CD4-positive, alpha-beta T cell treated with Interleukin-4 for 1 hour (primary cell): ENCODE data around the gene EMC6.
"Not testable (repeated sequence)": the region's sequence is repeated elsewhere in the genome, so short reads cannot be mapped to it uniquely, and the experiment has no call there.

Experiments
- DNase-seq, 2 donors: peaks; one replicate each; pipeline ENCODE4 v3.0.0-alpha.2; 2020 to 2022

The EMC6 gene

DNA sequence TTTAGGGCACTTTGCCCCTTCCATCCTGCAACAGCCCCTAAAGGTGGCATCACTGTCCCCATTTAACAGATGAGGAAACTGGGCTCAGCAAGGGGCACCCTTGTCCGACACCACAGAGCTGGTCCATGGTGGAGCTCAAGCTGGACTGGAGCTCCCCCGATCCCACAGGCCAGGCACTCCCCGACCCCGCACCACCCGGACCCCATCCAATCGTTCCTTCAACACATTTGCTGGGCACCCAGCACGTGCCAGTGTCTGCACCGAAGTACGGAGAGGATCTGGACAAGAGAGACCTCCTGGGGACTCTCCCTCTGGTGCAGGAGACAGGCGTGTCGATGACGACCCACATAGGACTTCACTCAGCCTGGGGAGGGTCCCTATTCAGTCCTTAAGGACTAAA lies 13.4 kb downstream of the EMC6 start:
- no peak for DNase-seq

- DNase-seq, result peak; percentile 64 to 67
Observed at GRCh38 chr17:3683054-3683511, 14.5 kb downstream of the EMC6 start.

DNA sequence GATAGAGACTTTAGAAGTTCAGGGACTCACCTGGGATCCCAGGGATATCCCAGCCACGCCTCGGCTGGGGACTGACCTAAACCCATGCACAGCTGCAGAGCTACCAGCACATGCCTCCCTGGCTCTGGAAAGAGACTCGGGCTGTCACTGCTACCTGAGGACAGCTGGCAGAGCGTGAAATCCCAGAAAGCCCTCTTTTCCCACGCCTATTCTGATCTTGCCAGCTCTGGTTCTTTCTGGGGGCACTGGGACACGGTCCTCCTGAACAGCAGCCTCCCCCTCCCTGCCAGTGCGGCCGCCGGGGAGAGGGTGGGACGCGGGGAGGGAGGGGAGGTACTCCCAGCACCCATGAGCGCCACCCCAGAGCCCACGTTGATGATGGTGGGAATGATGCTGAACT lies 16.6 kb downstream of the EMC6 start:
- DNase-seq, result no peak

- no peak for DNase-seq
Observed at GRCh38 chr17:3688027-3688553, 19.5 kb downstream of the EMC6 start.

GRCh38 chr17:3688852-3689261 lies 20.2 kb downstream of the EMC6 start:
- no peak for DNase-seq

DNA sequence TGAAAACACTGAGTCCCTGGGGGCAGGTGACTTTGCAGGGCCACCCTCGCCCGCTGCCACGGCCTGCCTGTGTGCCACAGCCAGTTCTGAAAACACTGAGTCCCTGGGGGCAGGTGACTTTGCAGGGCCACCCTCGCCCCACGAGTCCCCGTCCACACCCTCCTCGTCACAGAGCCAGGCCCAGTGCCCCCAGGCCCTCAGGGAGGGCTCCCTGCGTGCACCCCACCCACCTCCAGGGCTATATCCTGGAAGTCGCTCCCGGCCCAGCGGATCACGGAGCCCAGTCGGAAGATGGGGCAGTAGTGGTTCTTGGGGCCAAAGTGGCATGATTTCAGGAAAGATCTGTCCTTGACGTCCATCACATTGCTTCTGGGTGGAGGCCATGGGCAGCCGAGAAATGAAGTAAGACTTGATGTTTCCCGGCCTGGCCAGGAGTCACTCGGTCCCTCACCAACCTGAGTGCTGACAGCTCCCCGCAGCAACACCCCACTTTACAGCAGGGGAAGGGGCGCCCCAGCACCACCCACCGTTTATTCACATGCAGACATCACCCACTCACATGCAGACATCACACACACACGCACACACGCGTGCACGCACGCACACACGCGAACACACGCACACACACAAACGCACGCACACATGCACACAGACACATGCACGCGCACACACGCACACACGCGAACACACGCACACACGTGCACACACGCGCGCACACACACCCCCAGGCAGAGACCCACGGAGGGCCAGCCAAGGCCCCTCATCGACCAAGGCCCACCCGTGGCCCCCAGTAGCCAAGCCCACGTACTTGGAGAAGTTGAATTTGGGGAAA lies 20.9 kb downstream of the EMC6 start:
- DNase-seq, result no peak

GRCh38 chr17:3690094-3690715 lies 21.6 kb downstream of the EMC6 start:
- DNase-seq, result no peak

DNA sequence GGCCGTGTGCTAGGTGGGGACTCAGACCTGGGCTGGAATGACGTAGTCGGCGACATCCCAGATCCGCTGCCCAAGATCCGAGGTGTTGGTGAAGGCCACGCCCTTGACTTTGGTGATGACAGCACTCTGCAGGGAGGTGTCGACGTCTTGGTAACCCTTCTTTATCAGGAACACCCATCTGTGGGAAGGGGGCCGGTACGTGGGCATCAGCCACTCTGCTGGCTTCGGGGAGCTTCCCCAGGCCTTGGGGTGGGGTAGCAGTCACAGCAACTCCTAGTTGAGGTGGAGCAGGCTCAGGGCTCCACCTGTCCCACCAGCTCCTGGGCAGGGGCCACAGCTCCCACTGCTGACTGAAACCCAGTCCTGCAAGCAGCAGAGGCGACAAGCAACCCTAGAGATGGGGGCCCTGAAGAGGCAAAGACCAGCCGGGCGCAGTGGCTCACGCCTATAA lies 23.0 kb downstream of the EMC6 start:
- no peak for DNase-seq

GRCh38 chr17:3692346-3692745 lies 23.7 kb downstream of the EMC6 start:
- no peak for DNase-seq

GRCh38 chr17:3693141-3693540 lies 24.5 kb downstream of the EMC6 start:
- DNase-seq, result no peak

GRCh38 chr17:3693829-3694231 lies 25.2 kb downstream of the EMC6 start:
- peak; percentile 42 to 62 for DNase-seq

- DNase-seq, result no peak
Observed at GRCh38 chr17:3695129-3695722, 26.6 kb downstream of the EMC6 start.

- DNase-seq, result peak; percentile 53 to 62
Observed at GRCh38 chr17:3695723-3696411, 27.3 kb downstream of the EMC6 start, which contains the start of gene P2RX5. Gene P2RX5 (minus strand): TSS chr17:3696155. CDS start chr17:3696005, 150 bp downstream.

DNA sequence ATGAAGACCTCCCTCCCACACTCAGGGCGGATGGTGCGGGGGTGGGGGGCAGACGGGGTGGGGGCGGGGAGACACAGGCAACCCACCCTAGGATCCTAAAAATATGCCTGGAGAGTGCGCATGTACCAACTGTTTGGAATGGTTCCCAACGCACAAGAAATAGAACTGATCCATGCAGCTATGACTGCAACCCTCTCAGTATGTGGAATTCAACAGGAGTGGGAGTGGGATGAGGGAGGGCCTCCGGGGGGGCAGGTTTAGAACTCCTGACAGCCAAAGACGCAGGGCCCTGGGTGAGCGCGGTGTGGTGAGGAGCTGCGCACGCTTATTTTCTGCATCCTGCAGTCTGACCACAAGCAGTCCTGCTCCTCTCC lies 28.5 kb downstream of the EMC6 start:
- DNase-seq, result no peak

- DNase-seq, result no peak
Observed at GRCh38 chr17:3698139-3698538, 29.5 kb downstream of the EMC6 start.

GRCh38 chr17:3699951-3700350 lies 31.3 kb downstream of the EMC6 start:
- DNase-seq, result no peak

GRCh38 chr17:3702041-3702539 lies 33.5 kb downstream of the EMC6 start:
- not testable (repeated sequence) for DNase-seq

DNA sequence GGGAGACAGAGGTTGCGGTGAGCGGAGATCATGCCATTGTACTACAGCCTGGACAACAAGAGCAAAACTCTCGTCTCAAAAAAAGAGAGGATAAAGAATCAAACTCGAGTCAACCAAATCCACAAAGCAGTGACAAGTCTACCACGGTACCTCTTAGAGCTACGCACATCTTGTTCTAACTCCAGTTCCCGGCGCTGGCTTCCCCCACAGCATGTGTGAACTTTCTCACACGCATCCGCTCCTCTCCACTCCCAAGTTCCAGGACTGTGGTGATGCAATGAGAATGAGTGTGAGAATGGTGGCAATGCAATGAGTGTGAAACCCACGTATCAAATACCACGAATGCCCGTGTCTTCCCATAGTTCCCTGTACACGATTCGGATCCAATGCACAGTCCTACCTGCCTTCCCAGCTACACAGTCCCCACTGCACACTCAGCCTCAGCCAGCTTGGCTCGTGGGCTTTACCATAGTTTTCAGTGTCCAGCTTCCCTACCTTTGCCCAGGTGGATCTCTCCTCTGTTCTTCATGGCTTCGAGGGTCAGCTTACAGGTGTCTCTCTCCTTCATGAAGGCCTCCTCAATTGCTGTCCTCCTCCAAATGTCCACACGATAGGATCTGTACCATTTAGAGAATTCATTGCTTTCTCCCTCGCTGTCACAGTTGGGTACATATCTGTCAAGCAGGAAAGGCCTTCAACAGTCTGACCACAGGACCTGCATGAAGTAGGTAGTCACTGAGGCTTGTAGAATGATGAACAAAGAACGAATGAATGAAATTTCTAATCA lies 36.5 kb downstream of the EMC6 start:
- no peak for DNase-seq

GRCh38 chr17:3705718-3705984 lies 37.0 kb downstream of the EMC6 start:
- not testable (repeated sequence) for DNase-seq

GRCh38 chr17:3708366-3708765 lies 39.8 kb downstream of the EMC6 start:
- DNase-seq, result no peak

- peak; percentile 84 to 91 for DNase-seq
Observed at GRCh38 chr17:3710951-3711383, 42.4 kb downstream of the EMC6 start.
